ENCODE measurements around the gene DIDO1.
"Not testable (repeated sequence)": the region's sequence is repeated elsewhere in the genome, so short reads cannot be mapped to it uniquely, and the experiment has no call there.

DIDO1 gene

GRCh38 chr20:62962221-62962879 lies 36.0 kb upstream of the DIDO1 start:
- DNase-seq (ENCODE audit: low spot score): no peak

GRCh38 chr20:62961799-62962198 lies 35.5 kb upstream of the DIDO1 start:
- no peak for DNase-seq (ENCODE audit: low spot score)

- no peak for DNase-seq (ENCODE audit: low spot score)
Measured at GRCh38 chr20:62961310-62961783, 35.0 kb upstream of the DIDO1 start.

- DNase-seq (ENCODE audit: low spot score): not testable (repeated sequence)
Measured at GRCh38 chr20:62960446-62961309, 34.4 kb upstream of the DIDO1 start.

GRCh38 chr20:62959998-62960436 lies 33.7 kb upstream of the DIDO1 start:
- no peak for DNase-seq (ENCODE audit: low spot score)

GRCh38 chr20:62959101-62959971 lies 33.0 kb upstream of the DIDO1 start:
- DNase-seq (ENCODE audit: low spot score): no peak

GRCh38 chr20:62958388-62959100 lies 32.2 kb upstream of the DIDO1 start:
- no peak for DNase-seq (ENCODE audit: low spot score)

GRCh38 chr20:62957136-62958117 lies 31.1 kb upstream of the DIDO1 start:
- DNase-seq (ENCODE audit: low spot score): no peak

- no peak for DNase-seq (ENCODE audit: low spot score)
Measured at GRCh38 chr20:62956387-62957135, 30.3 kb upstream of the DIDO1 start.

GRCh38 chr20:62955519-62956386 lies 29.4 kb upstream of the DIDO1 start:
- no peak for DNase-seq (ENCODE audit: low spot score)

- DNase-seq (ENCODE audit: low spot score): no peak
Measured at GRCh38 chr20:62953839-62954703, 27.8 kb upstream of the DIDO1 start.

GRCh38 chr20:62952968-62953838 lies 26.9 kb upstream of the DIDO1 start:
- no peak for DNase-seq (ENCODE audit: low spot score)

GRCh38 chr20:62952373-62952967 lies 26.2 kb upstream of the DIDO1 start, which contains the start of gene SLC17A9:
Gene SLC17A9 (plus strand): TSS chr20:62952709. CDS start chr20:62952831, 122 bp downstream.
- no peak for DNase-seq (ENCODE audit: low spot score)

GRCh38 chr20:62951896-62952372 lies 25.6 kb upstream of the DIDO1 start:
- no peak for DNase-seq (ENCODE audit: low spot score)

GRCh38 chr20:62951143-62951895 lies 25.0 kb upstream of the DIDO1 start:
- no peak for DNase-seq (ENCODE audit: low spot score)

Measured in COLO829 (cell line).